ENCODE results near the gene NUDT16L1. TPM values are rescaled to one million over a fixed set of nuclear protein-coding genes. Genes with fewer than 3 reads are reported as not detected.

NUDT16L1 gene
- total and polyA plus RNA-seq, 9 of the 15 experiments (the other 6 are each of a cell fraction or from before 2014, with no cell fraction given), result 1.4 to 37.6 (median 13.7) TPM

- H3K79me2 ChIP-seq (ENCODE audit: control insufficient read depth, insufficient read depth, low read length), result no peaks in the 10 kb centered on the region
- 91% methylated on average over 18 of the region's 18 CpGs for WGBS (ENCODE audit: insufficient coverage, low coverage, missing lambda C conversion rate)
- H3K4me1 ChIP-seq (replicated peaks in 1 of 2; ENCODE audit: control insufficient read depth in 2 of 2, insufficient read depth in 2 of 2, low read length in 2 of 2), result no peaks in the 10 kb centered on the region
- H3K27me3 ChIP-seq (ENCODE audit: control insufficient read depth in 2 of 2, insufficient read depth in 2 of 2, low read length in 2 of 2), result no peaks in the 10 kb centered on the region
- no peaks in the 10 kb centered on the region for H4K20me1 ChIP-seq (replicated peaks; ENCODE audit: control insufficient read depth, insufficient read depth, low read length)
- intact Hi-C loops (cut with micrococcal nuclease) (no loop called here), in situ Hi-C loops (cut with MboI) (no loop called here)
- no peak for DNase-seq (ENCODE audit: extremely low read depth in 1 of 4, low spot score in 3 of 4)
- CTCF ChIA-PET (ENCODE audit: low intra/inter-chr PET ratio), result interaction anchor here (0.5 kb wide), 1 partner anchor 57 kb away, joined by 4 read pairs; no protein-coding TSS in a partner anchor
- POLR2A ChIA-PET, result interaction anchor here (0.6 kb wide), 1 partner anchor 10 kb away, joined by 3 read pairs; no protein-coding TSS in a partner anchor
- no peak for TF ChIP-seq ZNF740 (CRISPR knock-in tag; IDR thresholded peaks at IDR 0.05)
- no peak for TF ChIP-seq ZNF740 (tag; IDR thresholded peaks at IDR 0.05)
- TF ChIP-seq, protein P1, sequence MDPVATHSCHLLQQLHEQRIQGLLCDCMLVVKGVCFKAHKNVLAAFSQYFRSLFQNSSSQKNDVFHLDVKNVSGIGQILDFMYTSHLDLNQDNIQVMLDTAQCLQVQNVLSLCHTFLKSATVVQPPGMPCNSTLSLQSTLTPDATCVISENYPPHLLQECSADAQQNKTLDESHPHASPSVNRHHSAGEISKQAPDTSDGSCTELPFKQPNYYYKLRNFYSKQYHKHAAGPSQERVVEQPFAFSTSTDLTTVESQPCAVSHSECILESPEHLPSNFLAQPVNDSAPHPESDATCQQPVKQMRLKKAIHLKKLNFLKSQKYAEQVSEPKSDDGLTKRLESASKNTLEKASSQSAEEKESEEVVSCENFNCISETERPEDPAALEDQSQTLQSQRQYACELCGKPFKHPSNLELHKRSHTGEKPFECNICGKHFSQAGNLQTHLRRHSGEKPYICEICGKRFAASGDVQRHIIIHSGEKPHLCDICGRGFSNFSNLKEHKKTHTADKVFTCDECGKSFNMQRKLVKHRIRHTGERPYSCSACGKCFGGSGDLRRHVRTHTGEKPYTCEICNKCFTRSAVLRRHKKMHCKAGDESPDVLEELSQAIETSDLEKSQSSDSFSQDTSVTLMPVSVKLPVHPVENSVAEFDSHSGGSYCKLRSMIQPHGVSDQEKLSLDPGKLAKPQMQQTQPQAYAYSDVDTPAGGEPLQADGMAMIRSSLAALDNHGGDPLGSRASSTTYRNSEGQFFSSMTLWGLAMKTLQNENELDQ (CRISPR knock-in tag; IDR thresholded peaks at IDR 0.05; ENCODE audit: borderline replicate concordance), result no peak
- no peak for TF ChIP-seq CREBBP (IDR thresholded peaks at IDR 0.05; ENCODE audit: low read depth, low read length)
- TF ChIP-seq PTTG1 (tag; IDR thresholded peaks at IDR 0.05; ENCODE audit: low read depth), result no peak
- no TSS peak for BruUV-seq (replicated peaks)
- no peak overlapping the region for H3K4me3 ChIP-seq
- no peak overlapping the region for H3K27ac ChIP-seq (ENCODE audit: extremely low read depth, low read depth, low read length)
- H3K9me3 ChIP-seq (replicated peaks; ENCODE audit: control insufficient read depth, insufficient read depth, low read depth, low read length), result no peaks in the 10 kb centered on the region
- H3K36me3 ChIP-seq (ENCODE audit: control insufficient read depth, insufficient read depth, low read length), result peaks cover 64% of the 10 kb centered on the region
- FAIRE-seq, result no peak
- no peak overlapping the region for H2AFZ ChIP-seq (ENCODE audit: low read depth, low read length)
- no peaks in the 10 kb centered on the region for H3K9me1 ChIP-seq (ENCODE audit: control insufficient read depth, insufficient read depth, low read length)
- H3K4me2 ChIP-seq (ENCODE audit: insufficient read depth, low read length), result no peak overlapping the region
- no peak for ATAC-seq
- H3K9ac ChIP-seq (ENCODE audit: insufficient read depth in 1 of 2, low read depth in 2 of 2, low read length in 2 of 2), result no peak overlapping the region
Measured at GRCh38 chr16:4713663-4714501, 20.5 kb downstream of the NUDT16L1 start.
